ENCODE results near the gene SLK. TPM values are rescaled to one million over a fixed set of nuclear protein-coding genes. Genes with fewer than 3 reads are reported as not detected.

Gene SLK
- total and polyA plus RNA-seq, 2 of the 13 experiments (the other 11 are each of a cell fraction or from before 2014, with no cell fraction given), result 3.4 to 22.8 TPM

DNA sequence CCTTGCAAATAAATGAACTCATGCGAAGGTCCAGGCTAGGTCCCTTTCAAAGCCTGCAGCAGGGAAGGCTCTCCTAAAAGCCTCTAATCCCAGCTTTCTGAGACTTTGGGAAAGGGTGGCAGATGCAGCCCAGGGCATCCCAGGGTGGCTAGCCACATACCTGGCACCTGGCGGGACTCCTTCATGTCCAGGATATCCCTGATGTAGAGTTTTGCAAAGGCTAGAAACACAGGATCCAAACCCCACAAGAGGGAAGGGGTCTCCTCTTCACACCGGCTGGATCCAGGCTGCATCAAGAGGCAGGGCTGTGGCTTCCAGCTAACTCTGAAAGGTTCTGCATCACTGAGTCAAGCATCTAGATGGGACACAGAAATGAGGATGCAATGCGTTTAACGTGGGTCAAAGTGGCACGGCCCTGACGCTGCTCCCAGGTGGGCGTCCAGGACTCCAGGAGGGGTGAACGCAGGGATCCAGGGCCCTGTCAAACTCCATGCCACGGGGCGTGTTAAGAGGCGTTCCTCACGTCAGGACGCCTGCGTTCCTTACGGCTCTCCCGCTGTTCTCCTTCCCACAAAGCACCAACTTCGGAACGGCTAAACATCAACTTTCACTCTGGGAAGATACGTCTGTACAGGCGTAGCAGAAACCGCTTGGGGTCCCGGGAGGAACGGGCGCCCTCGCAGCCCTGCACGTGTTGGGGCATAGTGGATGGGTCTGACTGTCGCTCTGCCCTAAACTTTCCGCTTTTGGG, 49.5 kb upstream of the SLK start (continued):
- TF ChIP-seq ARHGAP35 (CRISPR knock-in tag; IDR thresholded peaks at IDR 0.05; ENCODE audit: borderline replicate concordance), result peak; percentile 90
- TF ChIP-seq TRIM24 (CRISPR knock-in tag; IDR thresholded peaks at IDR 0.05), result no peak
- TF ChIP-seq POGK (CRISPR knock-in tag; conservative IDR thresholded peaks at IDR 0.05), result peak; percentile 74; the same call in 1 of the 2 replicates
- TF ChIP-seq, protein P1, sequence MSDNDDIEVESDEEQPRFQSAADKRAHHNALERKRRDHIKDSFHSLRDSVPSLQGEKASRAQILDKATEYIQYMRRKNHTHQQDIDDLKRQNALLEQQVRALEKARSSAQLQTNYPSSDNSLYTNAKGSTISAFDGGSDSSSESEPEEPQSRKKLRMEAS (IDR thresholded peaks at IDR 0.05), result peak; percentile 77
- no peak for TF ChIP-seq SMAD3 (CRISPR knock-in tag; IDR thresholded peaks at IDR 0.05)
- peak; percentile 20; the same call in 1 of the 2 replicates for TF ChIP-seq CBFB (CRISPR knock-in tag; IDR thresholded peaks at IDR 0.05)
- TF ChIP-seq, protein P2, sequence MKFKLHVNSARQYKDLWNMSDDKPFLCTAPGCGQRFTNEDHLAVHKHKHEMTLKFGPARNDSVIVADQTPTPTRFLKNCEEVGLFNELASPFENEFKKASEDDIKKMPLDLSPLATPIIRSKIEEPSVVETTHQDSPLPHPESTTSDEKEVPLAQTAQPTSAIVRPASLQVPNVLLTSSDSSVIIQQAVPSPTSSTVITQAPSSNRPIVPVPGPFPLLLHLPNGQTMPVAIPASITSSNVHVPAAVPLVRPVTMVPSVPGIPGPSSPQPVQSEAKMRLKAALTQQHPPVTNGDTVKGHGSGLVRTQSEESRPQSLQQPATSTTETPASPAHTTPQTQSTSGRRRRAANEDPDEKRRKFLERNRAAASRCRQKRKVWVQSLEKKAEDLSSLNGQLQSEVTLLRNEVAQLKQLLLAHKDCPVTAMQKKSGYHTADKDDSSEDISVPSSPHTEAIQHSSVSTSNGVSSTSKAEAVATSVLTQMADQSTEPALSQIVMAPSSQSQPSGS (CRISPR knock-in tag; IDR thresholded peaks at IDR 0.05), result peak; percentile 41; the same call in 1 of the 2 replicates
- TF ChIP-seq ZBTB42 (CRISPR knock-in tag; IDR thresholded peaks at IDR 0.05), result 0 out of 2 replicates have a peak, but pooled peaks have one; percentile 15
- TF ChIP-seq ASH2L (IDR thresholded peaks at IDR 0.05; ENCODE audit: insufficient read length, low read depth, low read length), result peak; percentile 8
- no peak for TF ChIP-seq MZF1 (CRISPR knock-in tag; IDR thresholded peaks at IDR 0.05; ENCODE audit: borderline replicate concordance)
- no peak for TF ChIP-seq CREM (IDR thresholded peaks at IDR 0.05)
- TF ChIP-seq CREM (CRISPR knock-in tag; IDR thresholded peaks at IDR 0.05), result no peak
- TF ChIP-seq HOXA3 (CRISPR knock-in tag; IDR thresholded peaks at IDR 0.05), result peak; percentile 53; the same call in 1 of the 2 replicates
- TF ChIP-seq, protein P3, sequence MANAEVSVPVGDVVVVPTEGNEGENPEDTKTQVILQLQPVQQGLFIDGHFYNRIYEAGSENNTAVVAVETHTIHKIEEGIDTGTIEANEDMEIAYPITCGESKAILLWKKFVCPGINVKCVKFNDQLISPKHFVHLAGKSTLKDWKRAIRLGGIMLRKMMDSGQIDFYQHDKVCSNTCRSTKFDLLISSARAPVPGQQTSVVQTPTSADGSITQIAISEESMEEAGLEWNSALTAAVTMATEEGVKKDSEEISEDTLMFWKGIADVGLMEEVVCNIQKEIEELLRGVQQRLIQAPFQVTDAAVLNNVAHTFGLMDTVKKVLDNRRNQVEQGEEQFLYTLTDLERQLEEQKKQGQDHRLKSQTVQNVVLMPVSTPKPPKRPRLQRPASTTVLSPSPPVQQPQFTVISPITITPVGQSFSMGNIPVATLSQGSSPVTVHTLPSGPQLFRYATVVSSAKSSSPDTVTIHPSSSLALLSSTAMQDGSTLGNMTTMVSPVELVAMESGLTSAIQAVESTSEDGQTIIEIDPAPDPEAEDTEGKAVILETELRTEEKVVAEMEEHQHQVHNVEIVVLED (CRISPR knock-in tag; IDR thresholded peaks at IDR 0.05; ENCODE audit: borderline replicate concordance), result peak; percentile 33; the same call in 1 of the 2 replicates
- TF ChIP-seq ZNF441 (CRISPR knock-in tag; IDR thresholded peaks at IDR 0.05; ENCODE audit: borderline replicate concordance), result 0 out of 2 replicates have a peak, but pooled peaks have one; percentile 32
- TF ChIP-seq ZNF572 (CRISPR knock-in tag; IDR thresholded peaks at IDR 0.05), result 0 out of 2 replicates have a peak, but pooled peaks have one; percentile 62

All from HepG2 (cell line).